Stimulated activated CD4-positive, alpha-beta T cell treated with anti-CD3 and anti-CD28 coated beads, Interleukin-4, amount 100 ng/mL, for 4 hours (primary cell): Measurements from ENCODE around the gene SMIM35.
A peak's percentile ranks its signal among the peaks of the same experiment; 100 is the strongest.
"Not testable (repeated sequence)": the region's sequence is repeated elsewhere in the genome, so short reads cannot be mapped to it uniquely, and the experiment has no call there.

Experiments used
- DNase-seq, 2 experiments: peaks; one replicate each; pipeline ENCODE4 v3.0.0-alpha.2; 2020

The SMIM35 gene

GRCh38 chr11:118021146-118021545, 65.6 kb downstream of the SMIM35 start:
- DNase-seq: no peak

- no peak for DNase-seq
Measured at GRCh38 chr11:118018401-118018800, 68.4 kb downstream of the SMIM35 start.

GRCh38 chr11:118017631-118018315, 69.0 kb downstream of the SMIM35 start:
- DNase-seq: no peak

DNA sequence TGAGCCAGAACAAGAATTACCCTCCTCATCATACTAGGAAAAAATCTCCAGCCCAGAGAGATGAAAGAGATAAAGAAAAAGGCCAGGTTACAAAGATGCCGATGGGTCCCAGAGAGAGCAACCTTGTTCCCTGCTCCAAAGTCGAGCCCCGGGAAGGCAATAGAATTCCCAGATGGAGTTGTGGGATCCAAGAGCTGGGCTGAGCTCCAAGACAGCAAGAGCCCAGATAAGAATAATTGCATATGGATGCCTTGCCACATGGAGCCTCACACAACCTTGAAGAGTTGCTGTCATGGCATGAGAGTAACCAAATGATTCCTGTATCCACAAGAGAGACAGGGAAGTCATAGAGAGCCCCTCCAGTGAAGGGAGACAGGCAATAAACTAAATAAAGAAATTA, 69.7 kb downstream of the SMIM35 start:
- no peak for DNase-seq

DNA sequence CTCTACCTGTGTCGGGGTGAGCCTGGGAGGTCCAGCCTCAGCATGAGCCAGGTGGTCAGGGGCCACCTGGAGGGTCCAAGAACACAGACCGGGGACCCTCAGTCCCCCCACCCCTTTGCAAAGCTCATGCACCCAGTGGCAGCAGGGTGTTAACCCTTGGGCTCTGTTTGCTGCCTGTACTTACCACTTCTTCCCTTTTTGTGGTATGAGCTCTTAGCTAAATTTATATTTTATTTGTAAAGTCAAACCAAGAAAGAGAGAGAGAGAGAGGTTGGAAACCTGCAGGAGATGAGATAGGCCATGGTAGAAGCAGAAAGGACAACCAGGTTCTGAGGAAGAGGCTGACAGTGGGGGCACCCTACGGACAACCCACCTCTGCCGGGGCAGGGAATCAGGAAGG, 70.7 kb downstream of the SMIM35 start:
- DNase-seq: no peak

DNA sequence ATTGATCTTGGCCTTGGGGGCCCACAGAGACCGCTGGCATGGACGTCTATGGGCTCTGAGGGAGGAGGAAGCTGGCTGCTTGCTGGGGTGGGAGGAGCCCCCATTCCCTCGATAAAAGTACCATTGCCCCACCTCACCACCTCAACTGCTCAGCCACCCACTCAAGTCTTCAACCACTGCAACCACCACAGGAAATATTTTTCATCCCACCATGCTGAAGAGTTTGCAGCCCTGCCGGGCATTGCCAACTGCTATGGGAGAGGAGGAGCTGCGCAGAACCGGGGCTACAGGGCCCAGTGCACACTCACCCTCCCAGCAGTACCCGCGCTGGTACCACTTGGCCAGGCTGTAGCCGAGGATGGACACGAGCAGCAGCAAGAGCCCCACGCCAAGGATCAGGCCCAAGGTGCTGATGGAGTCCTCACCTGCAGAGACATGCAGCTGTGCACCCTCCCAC, 71.3 kb downstream of the SMIM35 start:
- no peak for DNase-seq

DNA sequence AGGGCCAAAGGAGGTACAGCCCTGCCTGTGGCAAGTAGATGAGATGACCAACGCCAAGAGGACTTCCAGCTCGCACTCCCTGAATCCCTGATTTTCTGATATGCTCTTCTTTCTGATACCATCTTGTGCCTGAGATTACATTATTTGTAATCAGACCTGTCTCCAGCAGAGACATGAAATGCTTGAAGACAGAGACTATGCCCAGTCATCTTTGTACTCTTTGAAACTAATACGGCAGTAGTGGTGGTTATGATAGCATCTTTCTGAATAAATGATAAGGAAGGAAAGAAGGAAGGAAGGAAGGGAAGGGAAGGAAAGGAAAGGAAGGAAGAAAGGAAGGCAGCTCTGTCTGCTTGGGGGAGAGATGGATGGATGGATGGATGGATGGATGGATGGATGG, 72.7 kb downstream of the SMIM35 start:
- DNase-seq: no peak

DNA sequence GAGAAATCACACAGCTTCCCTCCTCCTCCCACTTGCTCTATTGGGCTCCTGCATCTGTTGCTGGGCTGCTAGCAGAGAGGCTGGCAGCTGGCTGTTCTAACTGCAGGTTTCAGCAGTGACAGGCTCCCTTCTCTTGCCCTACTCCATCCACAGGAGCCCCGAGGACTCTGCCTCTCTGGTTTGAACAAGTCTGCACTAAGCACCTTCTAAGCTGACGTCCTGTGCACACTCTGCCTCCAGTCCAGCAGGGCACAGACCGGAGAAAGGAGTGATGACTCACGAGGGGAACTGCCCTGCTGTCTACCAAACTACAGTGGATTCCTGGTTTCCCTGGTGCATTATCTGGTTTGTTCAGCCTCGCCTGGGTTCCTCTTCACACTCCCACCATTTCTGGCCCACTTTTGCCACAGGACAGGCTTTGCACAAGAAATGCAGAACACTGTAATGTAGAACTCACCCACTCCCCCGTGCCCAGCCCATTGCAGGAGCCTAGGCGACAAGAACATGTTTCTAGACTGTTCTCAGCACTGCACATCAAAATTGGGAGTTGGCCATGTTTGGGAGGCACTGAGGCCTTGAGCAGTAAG, 74.6 kb downstream of the SMIM35 start:
- DNase-seq: no peak

DNA sequence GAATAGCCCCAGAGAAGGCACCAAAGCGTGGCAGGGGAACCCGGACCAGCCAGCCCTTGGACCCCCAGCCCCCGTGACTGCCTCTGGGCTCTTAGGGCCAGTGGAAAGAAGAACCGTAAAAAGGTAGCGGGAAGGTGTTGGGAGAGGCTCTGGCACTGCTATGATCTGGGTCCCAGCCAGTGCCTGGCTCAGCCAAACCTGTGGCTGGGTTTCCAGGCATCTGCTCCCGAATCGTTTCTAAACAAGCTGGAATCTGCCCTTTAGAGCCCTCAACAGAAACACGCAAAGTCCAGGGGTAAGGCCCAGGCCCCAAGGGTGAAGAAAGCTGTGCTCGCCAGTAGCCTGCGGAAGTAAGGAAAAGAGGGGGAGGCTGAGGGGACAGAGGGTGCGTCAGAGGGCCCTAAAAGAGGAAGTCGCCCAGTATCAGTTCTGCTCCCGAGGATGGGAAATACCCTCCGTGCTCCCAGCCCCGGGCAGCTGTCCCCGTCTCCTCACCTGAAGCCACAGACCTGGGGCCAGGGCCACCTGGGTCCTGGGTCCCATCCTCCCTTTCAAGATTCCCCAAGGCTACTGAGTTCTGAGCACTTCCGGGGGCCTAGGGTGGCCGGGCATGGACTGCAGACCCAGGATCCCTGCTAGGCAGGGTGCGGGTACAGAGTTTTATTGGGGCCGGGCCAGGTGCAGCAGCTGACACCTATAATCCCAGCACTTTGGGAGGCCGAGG, 75.9 kb downstream of the SMIM35 start:
- no peak for DNase-seq

- no peak for DNase-seq
Measured at GRCh38 chr11:118009864-118010737, 76.7 kb downstream of the SMIM35 start.

DNA sequence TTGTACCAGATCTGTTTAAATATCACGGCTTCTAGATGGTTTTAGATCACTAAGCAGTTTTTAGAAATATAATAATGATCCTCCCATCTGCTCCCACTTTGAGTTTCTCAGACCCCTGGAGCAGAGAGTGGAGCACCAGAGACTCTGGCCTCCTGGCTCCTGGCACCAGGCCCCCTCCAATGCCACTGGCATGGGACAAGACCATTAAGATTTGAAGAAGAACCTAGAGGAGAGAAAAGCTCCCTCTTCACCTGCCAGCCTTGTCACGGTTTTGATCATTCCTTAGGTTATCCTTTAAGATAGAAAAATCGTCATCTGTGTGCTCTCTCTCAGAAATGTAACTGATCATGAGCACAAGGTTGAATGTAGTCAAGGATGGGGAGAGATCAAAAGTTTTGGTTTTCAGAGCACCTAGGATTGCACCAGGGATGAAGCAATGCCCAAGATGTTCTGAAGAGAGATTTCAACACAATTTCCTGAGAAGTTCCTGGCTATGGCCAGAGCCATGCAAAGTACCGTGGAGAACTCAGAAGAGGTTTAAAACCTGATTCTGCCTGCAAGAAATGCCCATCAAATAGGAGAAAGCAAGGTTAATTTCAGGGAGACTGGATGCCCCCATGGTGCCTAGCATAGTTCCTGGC, 78.4 kb downstream of the SMIM35 start:
- no peak for DNase-seq

DNA sequence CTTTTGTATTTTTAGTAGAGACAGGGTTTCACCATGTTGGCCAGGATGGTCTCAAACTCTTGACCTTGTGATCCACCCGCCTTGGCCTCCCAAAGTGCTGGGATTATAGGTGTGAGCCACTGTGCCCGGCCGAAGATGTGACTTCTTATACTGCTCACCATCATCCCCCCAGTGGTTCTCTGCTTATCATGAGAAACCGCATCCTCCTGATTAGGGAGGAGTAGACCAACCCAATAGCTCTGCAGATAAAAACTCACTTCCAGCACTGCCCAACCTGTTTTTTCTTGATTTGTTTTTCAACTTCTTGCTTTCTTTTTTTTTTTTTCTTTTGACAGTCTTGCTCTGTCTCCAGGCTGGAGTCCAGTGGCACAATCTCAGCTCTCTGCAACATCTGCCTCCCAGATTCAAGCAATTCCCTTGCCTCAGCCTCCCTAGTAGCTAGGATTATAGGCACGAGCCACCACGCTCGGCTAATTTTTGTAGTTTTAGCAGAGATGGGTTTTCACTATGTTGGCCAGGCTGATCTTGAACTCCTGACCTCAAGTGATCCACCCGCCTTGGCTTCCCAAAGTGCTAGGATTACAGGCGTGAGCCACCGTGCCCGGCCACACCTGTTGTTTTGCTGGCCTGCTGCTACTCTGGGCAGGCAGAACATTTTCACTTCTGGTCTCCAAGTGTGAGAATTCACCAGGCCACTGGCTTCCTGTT, 79.0 kb downstream of the SMIM35 start:
- DNase-seq: not testable (repeated sequence)

GRCh38 chr11:118007040-118007439, 79.7 kb downstream of the SMIM35 start:
- no peak for DNase-seq

GRCh38 chr11:118006153-118006534, 80.6 kb downstream of the SMIM35 start:
- DNase-seq: no peak

- DNase-seq: no peak
Measured at GRCh38 chr11:118005224-118006152, 81.3 kb downstream of the SMIM35 start.

DNA sequence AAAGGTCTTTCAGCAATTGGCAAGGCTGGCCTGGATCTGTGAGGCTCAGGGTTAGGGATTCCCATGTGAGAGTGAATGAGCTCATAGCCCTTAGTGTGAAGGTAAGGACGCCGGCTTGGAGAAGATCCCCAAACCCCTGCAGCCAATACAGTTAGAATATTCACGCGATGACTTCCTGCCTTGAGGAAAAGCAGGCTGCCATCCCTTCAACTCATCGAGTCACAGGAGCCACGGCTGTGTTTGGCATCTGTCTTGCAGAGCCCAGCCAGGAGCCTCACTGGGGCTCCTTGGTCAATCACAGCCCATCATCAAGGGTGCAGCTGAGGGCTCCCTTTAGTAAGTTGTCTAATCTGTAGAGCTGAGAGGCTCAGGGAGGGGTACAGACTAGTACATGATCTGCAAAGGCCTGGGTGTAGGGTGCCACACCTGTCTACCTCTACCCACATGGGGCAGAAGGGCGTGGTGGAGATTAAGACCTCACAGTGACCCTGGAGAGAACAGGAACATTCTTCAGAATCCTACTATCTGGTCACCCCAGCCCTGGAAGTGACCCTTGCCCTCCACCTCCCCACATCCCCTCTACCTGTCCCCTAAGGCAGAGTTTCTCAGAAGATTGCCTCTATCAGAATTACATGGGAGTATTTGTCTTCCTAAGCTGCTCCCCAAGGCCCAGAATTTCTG, 82.1 kb downstream of the SMIM35 start:
- DNase-seq: no peak

DNA sequence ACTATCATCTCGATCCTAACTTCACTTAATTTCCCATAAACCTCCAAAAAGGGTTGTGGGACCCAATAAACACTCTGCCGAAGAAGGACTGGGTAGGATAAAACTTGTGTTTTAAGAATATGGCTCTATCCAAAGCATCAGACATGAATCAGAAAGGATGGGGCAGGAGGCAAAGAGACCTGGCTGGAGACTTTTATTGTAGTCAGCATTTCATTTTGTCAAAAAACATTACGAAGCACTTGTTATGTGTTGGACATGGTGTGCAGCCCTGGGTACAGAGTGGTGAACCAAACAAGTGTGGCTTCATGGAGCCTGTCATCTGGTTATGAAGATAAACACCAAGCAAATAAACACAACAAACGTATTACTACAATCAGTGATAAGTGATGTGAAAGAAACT, 83.3 kb downstream of the SMIM35 start:
- DNase-seq: no peak

GRCh38 chr11:118002541-118003423, 84.0 kb downstream of the SMIM35 start:
- DNase-seq: peak; percentile 45 to 70

DNA sequence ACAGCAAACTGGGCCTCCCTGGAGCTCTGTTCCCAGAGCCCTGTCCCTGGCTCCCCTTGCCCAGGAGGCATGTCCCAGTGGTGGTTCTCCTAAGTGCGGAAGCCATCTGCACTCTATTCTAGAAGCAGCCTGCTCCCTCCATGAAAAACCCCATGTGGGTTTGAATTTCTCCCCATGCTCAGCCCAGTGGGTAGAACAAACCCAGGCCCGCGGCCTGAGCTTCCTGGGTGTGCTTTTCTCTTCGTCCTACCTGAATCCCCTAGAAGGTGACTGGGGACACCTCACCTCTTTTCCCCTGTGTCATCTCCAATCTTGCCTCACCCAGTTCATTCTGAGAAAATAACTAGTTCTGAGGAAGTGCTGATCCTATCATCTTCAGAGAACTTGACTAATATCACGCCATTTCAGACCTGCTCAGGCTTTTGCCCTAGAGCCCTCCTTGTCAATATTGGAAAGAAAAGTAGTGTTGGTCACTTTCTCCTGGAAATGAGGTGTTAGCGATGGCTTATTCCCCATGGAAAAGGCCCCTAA, 84.7 kb downstream of the SMIM35 start:
- peak; percentile 38 to 58 for DNase-seq
